ENCODE data around the gene PVALEF.

DNA sequence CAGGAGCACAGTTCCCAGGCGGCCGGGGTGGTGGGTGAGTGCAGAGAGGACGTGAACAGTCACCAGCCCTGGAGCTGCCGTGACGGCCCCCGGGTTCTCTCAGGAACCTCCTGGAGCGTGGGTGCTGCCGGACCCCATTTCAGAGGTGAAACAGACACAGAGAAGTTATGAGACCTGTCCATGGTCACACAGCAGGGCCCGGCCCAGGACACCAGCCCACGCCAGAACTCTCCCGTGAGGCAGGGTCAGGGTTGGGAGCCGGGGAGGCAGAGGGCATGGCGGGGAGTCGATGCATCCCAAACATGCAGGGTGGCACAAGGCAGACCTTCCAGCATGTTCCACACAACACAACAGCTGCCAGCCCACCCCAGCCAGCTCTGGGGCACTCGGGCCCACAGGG lies 3.8 kb upstream of the PVALEF start:
- no peak for TF ChIP-seq EZH2phosphoT487 (IDR thresholded peaks at IDR 0.05; ENCODE audit: insufficient read depth, low read depth)
- no peak for TF ChIP-seq EZH2 (IDR thresholded peaks at IDR 0.05; ENCODE audit: insufficient read depth, poor library complexity, severe bottlenecking)

Data from GM23248 (cell line).